ENCODE data around the gene MAGI3. TPM values are rescaled to one million over a fixed set of nuclear protein-coding genes. Genes with fewer than 3 reads are reported as not detected.

MAGI3 gene
- total RNA-seq, 1 donor from 2014 or later, result 5.4 TPM

DNA sequence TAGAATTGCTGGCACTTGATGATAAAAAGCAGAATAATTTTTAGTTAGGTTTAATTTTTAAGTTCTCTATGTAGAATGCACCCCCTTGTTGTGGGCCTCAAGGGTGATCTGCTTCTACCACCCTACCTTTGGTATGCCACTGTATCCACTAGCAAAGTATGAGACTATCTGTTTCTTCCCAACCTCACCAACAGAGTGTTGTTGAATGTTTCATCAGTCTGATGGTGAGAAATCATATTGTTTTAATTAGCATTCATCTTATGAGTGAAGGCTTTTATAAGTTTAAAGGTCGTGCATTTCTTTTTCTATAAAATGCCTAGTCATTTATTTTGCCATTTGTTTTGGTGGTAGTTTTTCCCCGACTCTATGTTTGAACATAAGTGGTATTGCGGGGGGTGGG is 141.0 kb downstream of the MAGI3 start:
- H3K36me3 ChIP-seq, result no peaks in the 10 kb centered on the region
- H3K4me1 ChIP-seq, result no peaks in the 10 kb centered on the region
- H3K27me3 ChIP-seq (ENCODE audit: low read depth), result no peaks in the 10 kb centered on the region
- no peak for DNase-seq
- intact Hi-C loops (cut with micrococcal nuclease), result no loop called here
- no peak overlapping the region for H3K4me3 ChIP-seq
- no peak overlapping the region for H3K27ac ChIP-seq (replicated peaks)
- H3K9me3 ChIP-seq (replicated peaks), result peaks cover 19% of the 10 kb centered on the region
- TF ChIP-seq, protein P1, sequence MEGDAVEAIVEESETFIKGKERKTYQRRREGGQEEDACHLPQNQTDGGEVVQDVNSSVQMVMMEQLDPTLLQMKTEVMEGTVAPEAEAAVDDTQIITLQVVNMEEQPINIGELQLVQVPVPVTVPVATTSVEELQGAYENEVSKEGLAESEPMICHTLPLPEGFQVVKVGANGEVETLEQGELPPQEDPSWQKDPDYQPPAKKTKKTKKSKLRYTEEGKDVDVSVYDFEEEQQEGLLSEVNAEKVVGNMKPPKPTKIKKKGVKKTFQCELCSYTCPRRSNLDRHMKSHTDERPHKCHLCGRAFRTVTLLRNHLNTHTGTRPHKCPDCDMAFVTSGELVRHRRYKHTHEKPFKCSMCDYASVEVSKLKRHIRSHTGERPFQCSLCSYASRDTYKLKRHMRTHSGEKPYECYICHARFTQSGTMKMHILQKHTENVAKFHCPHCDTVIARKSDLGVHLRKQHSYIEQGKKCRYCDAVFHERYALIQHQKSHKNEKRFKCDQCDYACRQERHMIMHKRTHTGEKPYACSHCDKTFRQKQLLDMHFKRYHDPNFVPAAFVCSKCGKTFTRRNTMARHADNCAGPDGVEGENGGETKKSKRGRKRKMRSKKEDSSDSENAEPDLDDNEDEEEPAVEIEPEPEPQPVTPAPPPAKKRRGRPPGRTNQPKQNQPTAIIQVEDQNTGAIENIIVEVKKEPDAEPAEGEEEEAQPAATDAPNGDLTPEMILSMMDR (IDR thresholded peaks at IDR 0.05; ENCODE audit: borderline replicate concordance), result no peak

DNA sequence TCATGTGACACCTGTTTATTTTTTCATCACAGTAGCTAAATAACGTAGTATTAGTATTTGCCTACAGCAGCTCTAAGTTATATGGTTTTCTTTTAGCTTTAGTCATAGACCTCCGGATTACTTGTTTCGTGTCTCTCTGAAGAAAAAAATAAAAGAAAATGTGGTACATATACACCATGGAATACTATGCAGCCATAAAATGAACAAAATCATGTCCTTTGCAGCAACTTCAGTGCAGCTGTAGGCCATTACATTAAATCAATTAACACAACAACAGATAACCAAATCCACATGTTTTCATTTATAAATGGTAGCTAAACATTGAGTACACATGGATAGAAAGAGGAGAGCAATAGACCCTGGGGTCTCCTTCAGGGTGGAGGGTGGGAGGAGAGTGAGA is 142.7 kb downstream of the MAGI3 start:
- Histone ChIP-seq H3K4me3 (no peak overlapping the region), H3K4me1 (no peaks in the 10 kb centered on the region), H3K36me3 (no peaks in the 10 kb centered on the region), H3K27me3 (ENCODE audit: low read depth) (no peaks in the 10 kb centered on the region), H3K9me3 (replicated peaks) (peaks cover 8% of the 10 kb centered on the region), H3K27ac (replicated peaks) (no peak overlapping the region)
- no peak for DNase-seq
- intact Hi-C loops (cut with micrococcal nuclease), result no loop called here
- TF ChIP-seq, protein P1 (IDR thresholded peaks at IDR 0.05; ENCODE audit: borderline replicate concordance), result no peak

DNA sequence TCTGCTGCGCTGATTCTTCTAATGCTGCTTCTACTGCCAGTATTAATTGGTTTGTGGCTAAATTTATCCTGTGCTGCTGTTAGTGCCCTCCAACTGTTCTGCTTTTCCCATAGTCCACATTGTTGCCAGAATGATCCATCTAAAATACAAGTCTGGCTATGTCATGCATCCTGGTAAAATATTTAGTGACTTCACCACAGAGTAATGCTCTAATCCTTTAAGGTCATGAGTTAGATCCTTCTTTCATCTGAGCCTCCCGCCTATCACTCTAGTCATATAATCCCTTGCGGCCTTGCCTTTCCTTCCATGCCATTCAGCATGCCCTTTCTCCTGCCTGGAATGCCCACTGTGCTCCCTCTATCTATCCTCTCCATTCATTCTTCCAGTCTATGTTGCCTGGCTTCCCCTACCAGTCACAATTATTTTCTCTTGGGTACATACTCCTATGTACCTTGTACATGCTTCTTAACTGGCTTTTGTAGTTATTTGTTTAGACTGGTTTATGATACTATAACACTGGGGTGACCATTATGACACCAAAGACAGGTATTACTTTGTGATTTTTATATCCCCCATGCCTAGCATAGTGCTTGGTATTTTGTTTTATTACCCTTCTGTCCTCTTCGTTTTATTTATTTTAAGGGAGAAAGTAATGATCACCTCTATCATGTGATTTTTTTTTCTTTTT is 144.0 kb downstream of the MAGI3 start:
- H3K27me3 ChIP-seq (ENCODE audit: low read depth), result no peaks in the 10 kb centered on the region
- intact Hi-C loops (cut with micrococcal nuclease), result no loop called here
- no peaks in the 10 kb centered on the region for H3K36me3 ChIP-seq
- H3K4me3 ChIP-seq, result no peak overlapping the region
- peaks cover 4% of the 10 kb centered on the region for H3K9me3 ChIP-seq (replicated peaks)
- no peaks in the 10 kb centered on the region for H3K4me1 ChIP-seq
- TF ChIP-seq, protein P1 (IDR thresholded peaks at IDR 0.05; ENCODE audit: borderline replicate concordance), result no peak
- DNase-seq, result no peak
- no peak overlapping the region for H3K27ac ChIP-seq (replicated peaks)

DNA sequence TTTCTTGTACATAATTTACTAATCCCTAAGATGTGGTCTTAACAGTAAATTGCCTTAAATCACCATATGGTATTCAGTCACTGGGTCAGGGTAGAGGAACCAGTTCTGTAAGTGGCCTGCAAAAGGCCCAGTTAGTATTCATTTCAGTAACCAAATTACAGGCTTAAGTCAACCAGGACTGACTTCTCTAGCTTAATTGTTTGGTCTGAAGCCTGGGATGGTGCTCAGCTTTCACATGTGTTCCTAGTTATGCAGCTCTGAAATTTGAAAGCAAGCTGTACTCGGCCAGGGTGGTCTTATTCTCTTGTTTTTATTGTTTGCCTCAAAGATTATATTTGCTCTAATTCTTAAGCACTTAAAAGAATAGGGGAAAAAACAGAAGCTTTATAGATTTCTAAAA is 144.6 kb downstream of the MAGI3 start:
- intact Hi-C loops (cut with micrococcal nuclease), result no loop called here
- no peaks in the 10 kb centered on the region for H3K36me3 ChIP-seq
- DNase-seq, result no peak
- TF ChIP-seq, protein P1 (IDR thresholded peaks at IDR 0.05; ENCODE audit: borderline replicate concordance), result no peak
- peaks cover 4% of the 10 kb centered on the region for H3K9me3 ChIP-seq (replicated peaks)
- no peaks in the 10 kb centered on the region for H3K27me3 ChIP-seq (ENCODE audit: low read depth)
- no peak overlapping the region for H3K4me3 ChIP-seq
- no peak overlapping the region for H3K27ac ChIP-seq (replicated peaks)
- H3K4me1 ChIP-seq, result no peaks in the 10 kb centered on the region

DNA sequence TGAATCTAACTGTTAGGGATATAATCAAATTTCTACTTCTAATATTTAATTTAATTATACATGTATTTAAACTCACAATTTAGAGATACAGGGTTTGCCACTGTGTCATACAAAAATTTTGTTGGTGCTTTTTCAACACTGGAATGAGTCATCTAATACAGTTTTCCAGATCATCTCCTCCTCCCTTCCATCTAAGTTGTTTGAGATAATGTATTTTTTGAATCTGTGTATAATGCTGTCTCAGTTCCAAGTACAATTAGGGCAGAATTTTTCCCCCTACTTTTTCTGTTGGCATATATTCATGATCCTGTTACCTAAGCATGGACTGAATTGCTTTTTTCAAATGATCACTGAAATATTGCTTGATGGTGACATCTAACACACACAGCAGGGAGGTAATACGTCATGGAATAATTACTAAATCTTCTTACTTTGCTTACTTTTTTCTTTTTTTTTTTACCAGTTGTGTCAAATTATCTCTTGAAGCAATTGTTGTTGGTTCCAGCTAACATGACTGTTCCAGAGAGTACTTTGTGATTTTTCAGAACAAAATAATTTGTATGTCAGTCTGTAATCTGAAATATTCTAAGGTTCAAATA is 146.0 kb downstream of the MAGI3 start:
- no peak overlapping the region for H3K4me3 ChIP-seq
- TF ChIP-seq, protein P1 (IDR thresholded peaks at IDR 0.05; ENCODE audit: borderline replicate concordance), result no peak
- peaks cover 4% of the 10 kb centered on the region for H3K9me3 ChIP-seq (replicated peaks)
- no peak overlapping the region for H3K27ac ChIP-seq (replicated peaks)
- DNase-seq, result no peak
- no peaks in the 10 kb centered on the region for H3K36me3 ChIP-seq
- H3K4me1 ChIP-seq, result no peaks in the 10 kb centered on the region
- intact Hi-C loops (cut with micrococcal nuclease), result no loop called here
- H3K27me3 ChIP-seq (ENCODE audit: low read depth), result no peaks in the 10 kb centered on the region

Data from left ventricle myocardium inferior (tissue), 1 donor.